NCI-H146 treated with DMSO at 0.1 percent for 48 hours (cell line): ENCODE results near the gene STRIT1.

Experiments used
- DNase-seq: peaks from one replicate; lab custom pipeline; 2025; ENCODE audit not compliant: unreplicated experiment; lab: John Stamatoyannopoulos, UW

STRIT1 gene

GRCh38 chr3:155293516-155293915 lies at the start of gene STRIT1:
STRIT1 (minus strand) TSS chr3:155293683.
- DNase-seq, result no peak

- DNase-seq, result no peak
These were observed 48.9 kb upstream of the STRIT1 start for GRCh38 chr3:155342344-155342743.

GRCh38 chr3:155339052-155339451 lies 45.6 kb upstream of the STRIT1 start:
- DNase-seq, result no peak

GRCh38 chr3:155335724-155336354 lies 42.4 kb upstream of the STRIT1 start:
- DNase-seq, result no peak

GRCh38 chr3:155334914-155335723 lies 41.6 kb upstream of the STRIT1 start:
- no peak for DNase-seq

- no peak for DNase-seq
These were observed 40.9 kb upstream of the STRIT1 start for GRCh38 chr3:155334215-155334913.

- DNase-seq, result no peak
These were observed 39.2 kb upstream of the STRIT1 start for GRCh38 chr3:155332716-155333115.

- no peak for DNase-seq
These were observed 37.6 kb upstream of the STRIT1 start for GRCh38 chr3:155331078-155331477.

GRCh38 chr3:155330370-155330769 lies 36.9 kb upstream of the STRIT1 start:
- no peak for DNase-seq

GRCh38 chr3:155329513-155330048 lies 36.1 kb upstream of the STRIT1 start:
- DNase-seq, result no peak

GRCh38 chr3:155327871-155328270 lies 34.4 kb upstream of the STRIT1 start:
- DNase-seq, result no peak

- no peak for DNase-seq
These were observed 33.9 kb upstream of the STRIT1 start for GRCh38 chr3:155327430-155327829.

GRCh38 chr3:155326901-155327300 lies 33.4 kb upstream of the STRIT1 start:
- DNase-seq, result no peak

GRCh38 chr3:155326244-155326643 lies 32.8 kb upstream of the STRIT1 start:
- no peak for DNase-seq

GRCh38 chr3:155325263-155325835 lies 31.9 kb upstream of the STRIT1 start:
- DNase-seq, result peak; percentile 32

GRCh38 chr3:155323063-155323666 lies 29.7 kb upstream of the STRIT1 start:
- DNase-seq, result peak; percentile 56

GRCh38 chr3:155321418-155321817 lies 27.9 kb upstream of the STRIT1 start:
- no peak for DNase-seq

GRCh38 chr3:155320934-155321333 lies 27.5 kb upstream of the STRIT1 start:
- no peak for DNase-seq

- no peak for DNase-seq
These were observed 25.3 kb upstream of the STRIT1 start for GRCh38 chr3:155318740-155319139.

GRCh38 chr3:155317211-155317610 lies 23.7 kb upstream of the STRIT1 start:
- DNase-seq, result no peak

GRCh38 chr3:155316426-155316825 lies 22.9 kb upstream of the STRIT1 start:
- DNase-seq, result no peak
